Keratinocyte (primary cell): Measurements from ENCODE around the gene POLR3F. TPM values are rescaled to one million over a fixed set of nuclear protein-coding genes. Genes with fewer than 3 reads are reported as not detected.

Experiments
- DNase-seq: peaks from one replicate; pipeline ENCODE4 v3.0.0-alpha.2; 2011; ENCODE audit warnings: low read depth, missing footprints, low spot score
- FAIRE-seq: peaks from 2 replicates; lab custom pipeline; 2011; peaks lifted over from hg19 to GRCh38; lab: Jason Lieb, UNC
- H2AFZ ChIP-seq: 2 replicates; pipeline ENCODE4 v1.6.0; 2012; ENCODE audit warnings: low read length, control low read depth, inconsistent platforms; ENCODE audit not compliant: control insufficient read depth
- H3K27ac ChIP-seq: 2 replicates; pipeline ENCODE4 v1.5.1; 2011; ENCODE audit warnings: low read length; ENCODE audit not compliant: control insufficient read depth, insufficient read depth
- H3K27me3 ChIP-seq: 3 replicates; pipeline ENCODE4 v1.6.0; 2011; ENCODE audit warnings: low read length; ENCODE audit not compliant: control insufficient read depth, insufficient read depth; ENCODE audit errors: extremely low read depth
- H3K36me3 ChIP-seq, 2 experiments: 2 replicates in 1 of 2; 3 replicates in 1 of 2; pipeline ENCODE4 v1.5.1; 2011; ENCODE audit warnings: low read length in 2 of 2, mild to moderate bottlenecking in 1 of 2; ENCODE audit not compliant: control insufficient read depth in 2 of 2, insufficient read depth in 2 of 2; ENCODE audit errors: extremely low read depth in 1 of 2
- H3K4me1 ChIP-seq: 3 replicates; pipeline ENCODE4 v1.5.1; 2011; ENCODE audit warnings: low read length; ENCODE audit not compliant: control insufficient read depth, insufficient read depth; ENCODE audit errors: extremely low read depth
- H3K4me2 ChIP-seq: 3 replicates; pipeline ENCODE4 v1.6.0; 2011; ENCODE audit warnings: low read depth, low read length; ENCODE audit not compliant: control insufficient read depth, insufficient read depth; ENCODE audit errors: extremely low read depth
- H3K4me3 ChIP-seq, 3 experiments: fragments of 200-600 bp in 1 of 3; sonication (generic) in 1 of 3; 2 replicates in 2 of 3; 3 replicates in 1 of 3; pipeline ENCODE4 v1.5.1; 2011 to 2016; ENCODE audit warnings: low read length in 3 of 3, mild to moderate bottlenecking in 3 of 3, control low read depth in 2 of 3, inconsistent platforms in 1 of 3, low read depth in 1 of 3, mixed read lengths in 1 of 3, mixed run types in 1 of 3, moderate library complexity in 1 of 3; ENCODE audit not compliant: control insufficient read depth in 2 of 3, insufficient read depth in 2 of 3; ENCODE audit errors: extremely low read depth in 1 of 3
- H3K79me2 ChIP-seq: 2 replicates; pipeline ENCODE4 v1.6.0; 2012; ENCODE audit warnings: low read length; ENCODE audit not compliant: control insufficient read depth, insufficient read depth
- H3K9ac ChIP-seq: 3 replicates; pipeline ENCODE4 v1.6.0; 2011; ENCODE audit warnings: low read length; ENCODE audit not compliant: control insufficient read depth, insufficient read depth; ENCODE audit errors: extremely low read depth
- H3K9me1 ChIP-seq: 3 replicates; pipeline ENCODE4 v1.6.0; 2011; ENCODE audit warnings: low read length; ENCODE audit not compliant: control insufficient read depth, insufficient read depth; ENCODE audit errors: extremely low read depth
- H3K9me3 ChIP-seq: 2 replicates; pipeline ENCODE4 v1.5.1; 2012; ENCODE audit warnings: low read depth, low read length; ENCODE audit not compliant: control insufficient read depth
- H4K20me1 ChIP-seq: 3 replicates; pipeline ENCODE4 v1.6.0; 2011; ENCODE audit warnings: low read length; ENCODE audit not compliant: control insufficient read depth, insufficient read depth; ENCODE audit errors: extremely low read depth
- EZH2 ChIP-seq: IDR thresholded peaks from one replicate; pipeline ENCODE4 v1.6.1; 2012; ENCODE audit warnings: inconsistent platforms, mild to moderate bottlenecking, low read length, moderate library complexity
- dilution Hi-C: fragments of 300-500 bp; cut with MboI; formaldehyde crosslinking; loops from one replicate; pipeline ENCODE4 v1.7.0; 2020; ENCODE audit warnings: low sequenced_read_pairs; ENCODE audit not compliant: extremely low pct_ligation_motif_present
- polyA plus RNA-seq, 5 experiments: library from polyadenylated mRNA; depleted of rRNA in 3 of 5; stranded (reverse) in 3 of 5; stranded (forward) in 1 of 5; unstranded in 1 of 5; fragments of >200 nt; gene quantifications; 1 replicate in 1 of 5; 2 replicates in 3 of 5; 3 replicates in 1 of 5; pipeline versions ENCODE4 v1.2.1 to v1.2.3, GENCODE V29; 2011 to 2012; ENCODE audit warnings: missing spikeins in 2 of 5, low read depth in 1 of 5, low replicate concordance in 1 of 5
- TF ChIP-seq, protein P1 (sequence below), 3 experiments: IDR thresholded peaks in 1 of 3; conservative IDR thresholded peaks in 1 of 3; optimal IDR thresholded peaks in 1 of 3; 2 replicates in 2 of 3; 3 replicates in 1 of 3; pipeline versions ENCODE3 to v1.5.1; 2011; ENCODE audit warnings: low read length in 3 of 3, mild to moderate bottlenecking in 3 of 3, moderate library complexity in 2 of 3, control low read depth in 1 of 3, inconsistent platforms in 1 of 3; ENCODE audit not compliant: insufficient read depth in 2 of 3; ENCODE audit errors: extremely low read depth in 1 of 3

POLR3F gene
- polyA plus RNA-seq, 1 donor (not counting 4 experiments of a cell fraction or from before 2014, with no cell fraction given) = 12.2 TPM

DNA sequence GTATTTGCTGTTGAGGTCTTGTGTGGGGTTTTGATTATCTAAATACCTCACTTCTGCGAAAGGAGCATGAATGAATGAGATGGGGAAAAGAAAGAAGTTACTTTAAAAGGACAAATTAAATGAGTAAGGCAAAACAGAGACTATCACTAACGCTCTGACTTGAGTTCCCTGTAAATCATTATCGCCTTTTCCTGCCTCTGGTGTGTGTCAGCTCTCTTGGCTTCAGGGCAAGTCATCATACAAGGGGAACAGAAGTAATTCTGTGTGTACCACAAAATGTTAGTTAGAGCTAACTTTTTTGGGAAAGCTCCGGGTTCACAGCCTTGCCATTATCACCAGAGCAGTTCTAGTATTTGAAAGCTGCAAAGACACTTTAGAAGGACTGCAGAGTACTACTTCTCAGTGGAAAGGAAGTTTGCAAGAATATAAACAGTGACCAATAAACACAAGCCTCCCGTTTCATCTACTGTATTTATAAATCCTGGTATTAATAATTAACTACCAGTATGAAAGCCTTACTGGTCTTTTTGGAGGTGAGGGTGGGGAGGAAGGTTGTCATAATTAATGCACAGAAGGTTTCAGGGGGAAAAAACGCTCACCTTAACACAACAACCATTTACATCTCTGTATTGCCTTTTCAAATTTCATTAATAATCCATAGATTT lies 1.5 kb upstream of the POLR3F start:
- no peaks in the 10 kb centered on the region for H4K20me1 ChIP-seq
- FAIRE-seq (no peak), DNase-seq (no peak)
- no peak overlapping the region for H3K27ac ChIP-seq
- H3K9me1 ChIP-seq = no peaks in the 10 kb centered on the region
- H3K27me3 ChIP-seq = no peaks in the 10 kb centered on the region
- no peak overlapping the region for H2AFZ ChIP-seq
- H3K4me2 ChIP-seq = no peak overlapping the region
- peaks cover 27% of the 10 kb centered on the region for H3K79me2 ChIP-seq
- H3K4me1 ChIP-seq = peaks cover 16% of the 10 kb centered on the region
- dilution Hi-C loops = no loop called here
- peaks cover 1 to 6% of the 10 kb centered on the region in 2 experiments for H3K36me3 ChIP-seq
- H3K9ac ChIP-seq = no peak overlapping the region
- TF ChIP-seq, protein P1, sequence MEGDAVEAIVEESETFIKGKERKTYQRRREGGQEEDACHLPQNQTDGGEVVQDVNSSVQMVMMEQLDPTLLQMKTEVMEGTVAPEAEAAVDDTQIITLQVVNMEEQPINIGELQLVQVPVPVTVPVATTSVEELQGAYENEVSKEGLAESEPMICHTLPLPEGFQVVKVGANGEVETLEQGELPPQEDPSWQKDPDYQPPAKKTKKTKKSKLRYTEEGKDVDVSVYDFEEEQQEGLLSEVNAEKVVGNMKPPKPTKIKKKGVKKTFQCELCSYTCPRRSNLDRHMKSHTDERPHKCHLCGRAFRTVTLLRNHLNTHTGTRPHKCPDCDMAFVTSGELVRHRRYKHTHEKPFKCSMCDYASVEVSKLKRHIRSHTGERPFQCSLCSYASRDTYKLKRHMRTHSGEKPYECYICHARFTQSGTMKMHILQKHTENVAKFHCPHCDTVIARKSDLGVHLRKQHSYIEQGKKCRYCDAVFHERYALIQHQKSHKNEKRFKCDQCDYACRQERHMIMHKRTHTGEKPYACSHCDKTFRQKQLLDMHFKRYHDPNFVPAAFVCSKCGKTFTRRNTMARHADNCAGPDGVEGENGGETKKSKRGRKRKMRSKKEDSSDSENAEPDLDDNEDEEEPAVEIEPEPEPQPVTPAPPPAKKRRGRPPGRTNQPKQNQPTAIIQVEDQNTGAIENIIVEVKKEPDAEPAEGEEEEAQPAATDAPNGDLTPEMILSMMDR (optimal IDR thresholded peaks at IDR 0.05 in 1 of 3, IDR thresholded peaks at IDR 0.05 in 1 of 3, conservative IDR thresholded peaks at IDR 0.05 in 1 of 3; ENCODE audit: extremely low read depth in 1 of 3, insufficient read depth in 2 of 3, low read length in 3 of 3) = no peak
- TF ChIP-seq EZH2 = no peak
- H3K9me3 ChIP-seq = no peaks in the 10 kb centered on the region
- H3K4me3 ChIP-seq = peak overlapping the region in 1 of 3 experiments; percentile 100

DNA sequence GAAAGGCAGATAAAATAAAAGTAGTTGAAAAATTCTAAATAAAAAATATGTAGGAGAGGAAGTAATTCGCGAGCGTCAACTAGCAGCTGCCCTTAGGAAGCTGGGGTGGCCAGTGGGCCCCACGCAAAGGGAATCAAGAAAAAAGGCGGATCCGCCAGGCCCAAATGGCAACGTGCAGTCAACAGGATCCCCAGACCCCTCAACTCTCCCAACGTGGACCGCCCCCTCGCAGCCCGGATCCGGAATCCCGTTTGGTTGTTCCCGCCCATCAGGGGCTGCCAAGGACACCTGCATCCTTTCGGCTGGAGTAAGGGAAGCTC lies 656 bp upstream of the POLR3F start:
- peak overlapping the region; percentile 13 for H3K27ac ChIP-seq
- DNase-seq = no peak
- H3K79me2 ChIP-seq = peaks cover 27% of the 10 kb centered on the region
- H3K36me3 ChIP-seq = peaks cover 5 to 12% of the 10 kb centered on the region in 2 experiments
- peak overlapping the region; percentile 94 for H3K9ac ChIP-seq
- H3K4me3 ChIP-seq = peak overlapping the region; percentile 71 to 100 (median 100)
- peak overlapping the region; percentile 97 for H3K4me2 ChIP-seq
- H3K9me3 ChIP-seq = no peaks in the 10 kb centered on the region
- no peaks in the 10 kb centered on the region for H4K20me1 ChIP-seq
- H2AFZ ChIP-seq = peak overlapping the region; percentile 96
- no peak for FAIRE-seq
- dilution Hi-C loops = no loop called here
- no peak for TF ChIP-seq EZH2
- H3K27me3 ChIP-seq = no peaks in the 10 kb centered on the region
- peaks cover 16% of the 10 kb centered on the region for H3K4me1 ChIP-seq
- no peaks in the 10 kb centered on the region for H3K9me1 ChIP-seq

DNA sequence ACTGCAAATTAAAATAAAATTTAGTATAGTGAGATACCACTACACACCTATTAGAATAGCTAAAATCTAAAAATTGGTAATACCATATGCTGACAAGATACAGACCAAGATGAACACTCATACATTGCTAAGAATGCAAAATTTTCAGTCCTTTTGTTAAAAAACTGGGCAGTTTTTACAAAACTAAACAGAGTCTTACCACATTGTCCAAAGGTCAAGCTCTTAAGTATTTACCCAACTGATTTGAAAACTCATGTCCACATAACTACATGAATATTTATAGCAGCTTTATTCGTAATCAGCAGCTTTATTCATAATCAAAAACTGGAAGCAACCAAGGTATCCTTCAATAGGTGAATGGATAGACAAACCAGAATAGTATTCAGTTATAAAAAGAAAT lies 10.0 kb downstream of the POLR3F start:
- Histone ChIP-seq H2AFZ (no peak overlapping the region), H3K27me3 (no peaks in the 10 kb centered on the region), H3K9me1 (no peaks in the 10 kb centered on the region), H3K9me3 (no peaks in the 10 kb centered on the region), H3K36me3 (peaks cover 9 to 18% of the 10 kb centered on the region in 2 experiments), H3K4me2 (no peak overlapping the region), H4K20me1 (no peaks in the 10 kb centered on the region), H3K4me3 (no peak overlapping the region), H3K79me2 (no peaks in the 10 kb centered on the region), H3K4me1 (no peaks in the 10 kb centered on the region), H3K27ac (no peak overlapping the region), H3K9ac (no peak overlapping the region)
- FAIRE-seq (no peak), DNase-seq (no peak)
- dilution Hi-C loops = no loop called here
- TF ChIP-seq, protein P1 (optimal IDR thresholded peaks at IDR 0.05 in 1 of 3, IDR thresholded peaks at IDR 0.05 in 1 of 3, conservative IDR thresholded peaks at IDR 0.05 in 1 of 3; ENCODE audit: extremely low read depth in 1 of 3, insufficient read depth in 2 of 3, low read length in 3 of 3) = no peak
- no peak for TF ChIP-seq EZH2
